GM21528 (cell line): Measurements from ENCODE around the gene TMA7B.

Experiments
- ATAC-seq: cut with Tn5 transposase; IDR thresholded peaks from one replicate; pipeline ENCODE4 v1.9.1; 2021; ENCODE audit warnings: mild to moderate bottlenecking, moderate library complexity; ENCODE audit not compliant: unreplicated experiment, low FRiP score

TMA7B gene

DNA sequence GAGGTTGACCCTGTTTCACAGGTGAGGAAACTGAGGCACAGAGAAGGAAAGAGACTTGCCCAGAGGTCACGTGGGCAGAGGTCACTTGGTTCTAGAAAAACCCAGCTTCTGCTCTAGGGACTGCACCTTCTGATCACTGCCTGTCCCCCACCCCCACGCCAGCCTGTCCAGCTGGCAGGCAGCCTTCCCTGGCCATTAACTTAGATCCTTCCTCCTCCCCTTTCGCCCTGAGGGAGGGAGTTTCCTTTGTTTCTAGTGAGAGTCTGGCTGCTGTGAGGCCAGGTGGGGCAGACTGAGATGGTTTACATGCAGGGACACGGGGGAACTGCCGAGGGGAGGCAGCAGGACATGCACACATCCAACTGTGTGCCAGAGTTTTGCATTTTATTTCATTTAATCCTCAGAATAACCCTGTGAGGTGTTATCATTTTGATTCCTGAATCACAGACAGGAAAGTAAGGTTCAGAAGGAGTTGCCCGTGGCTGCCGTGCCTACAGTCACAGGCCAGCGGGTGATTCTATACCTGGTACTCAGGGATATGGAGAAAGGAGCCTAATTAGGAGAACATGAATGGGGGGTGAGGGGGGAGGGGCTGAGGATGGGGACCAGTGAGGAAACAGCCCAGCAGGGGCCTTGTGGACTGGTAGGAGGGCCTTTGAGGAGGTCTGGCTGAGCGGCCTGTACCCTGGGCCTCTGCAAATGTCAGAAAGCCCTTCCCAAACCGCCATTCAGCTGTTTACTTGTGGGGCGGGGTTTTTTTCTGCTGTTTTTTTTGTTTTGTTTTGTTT, 37.9 kb downstream of the TMA7B start:
- ATAC-seq, result no peak

- no peak for ATAC-seq
Observed at GRCh38 chr22:39999144-39999757, 39.1 kb downstream of the TMA7B start.

DNA sequence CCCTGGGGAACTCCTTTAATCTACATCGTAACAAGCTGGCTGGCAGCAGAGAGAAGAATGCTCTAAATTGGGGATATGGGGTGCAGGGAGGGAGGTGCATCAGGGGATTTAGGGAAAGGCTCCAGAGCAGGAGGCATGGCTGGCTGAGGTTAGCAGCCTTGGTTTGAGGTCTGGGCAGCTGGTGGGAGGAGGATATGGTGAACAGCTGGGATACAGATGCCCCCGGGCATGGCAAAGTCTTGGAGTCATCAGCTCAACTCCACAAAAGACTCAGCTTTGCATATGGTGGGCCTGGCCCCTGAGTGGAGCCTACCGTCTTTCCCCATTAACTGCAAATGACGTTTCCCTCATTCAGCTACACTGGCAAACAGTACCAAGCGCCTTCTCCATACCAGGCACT, 40.0 kb downstream of the TMA7B start:
- no peak for ATAC-seq

GRCh38 chr22:40001106-40001505, 40.9 kb downstream of the TMA7B start:
- no peak for ATAC-seq

- no peak for ATAC-seq
Observed at GRCh38 chr22:40001800-40002577, 41.8 kb downstream of the TMA7B start.

- no peak for ATAC-seq
Observed at GRCh38 chr22:40002935-40003715, 42.9 kb downstream of the TMA7B start.

DNA sequence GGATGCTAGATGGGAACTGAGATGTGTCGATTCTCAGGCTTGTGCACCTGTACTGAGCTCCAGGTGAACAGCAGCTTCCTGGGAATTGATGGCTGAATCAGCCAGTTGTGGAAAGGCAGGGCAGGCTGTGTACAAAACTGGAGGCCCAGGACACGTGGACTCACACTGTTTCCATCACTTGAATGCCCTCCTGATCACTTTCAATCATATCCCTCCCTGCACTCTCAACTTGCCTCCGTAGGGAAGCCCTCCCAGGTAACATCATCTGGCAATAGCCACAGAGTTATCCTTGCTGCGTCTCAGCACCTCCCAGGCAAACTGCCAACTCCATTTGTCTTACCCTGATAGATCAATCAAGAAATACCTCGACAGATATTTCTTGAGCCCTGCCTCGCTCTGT, 44.6 kb downstream of the TMA7B start:
- ATAC-seq, result no peak

DNA sequence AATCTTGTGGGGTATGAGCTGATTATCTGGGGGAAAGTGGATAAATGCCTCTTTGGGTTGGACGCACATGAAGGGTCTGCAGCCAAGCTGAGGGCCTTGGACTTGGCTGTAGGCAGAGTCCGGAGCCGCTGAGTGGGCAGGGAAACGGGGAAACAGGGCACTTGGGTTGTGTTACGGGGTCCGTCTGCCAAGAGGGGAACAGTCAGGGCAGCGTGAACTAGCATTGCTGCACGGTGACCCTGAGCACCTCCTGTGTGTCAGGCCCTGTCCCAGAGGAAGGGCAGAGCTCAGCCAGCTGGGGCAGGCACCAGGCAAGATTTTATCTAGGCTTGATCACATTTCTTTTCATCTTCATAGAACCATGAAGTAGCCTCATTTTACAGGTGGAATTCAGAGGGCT, 46.4 kb downstream of the TMA7B start:
- ATAC-seq, result no peak

GRCh38 chr22:40007853-40008710, 47.9 kb downstream of the TMA7B start:
- ATAC-seq, result no peak

DNA sequence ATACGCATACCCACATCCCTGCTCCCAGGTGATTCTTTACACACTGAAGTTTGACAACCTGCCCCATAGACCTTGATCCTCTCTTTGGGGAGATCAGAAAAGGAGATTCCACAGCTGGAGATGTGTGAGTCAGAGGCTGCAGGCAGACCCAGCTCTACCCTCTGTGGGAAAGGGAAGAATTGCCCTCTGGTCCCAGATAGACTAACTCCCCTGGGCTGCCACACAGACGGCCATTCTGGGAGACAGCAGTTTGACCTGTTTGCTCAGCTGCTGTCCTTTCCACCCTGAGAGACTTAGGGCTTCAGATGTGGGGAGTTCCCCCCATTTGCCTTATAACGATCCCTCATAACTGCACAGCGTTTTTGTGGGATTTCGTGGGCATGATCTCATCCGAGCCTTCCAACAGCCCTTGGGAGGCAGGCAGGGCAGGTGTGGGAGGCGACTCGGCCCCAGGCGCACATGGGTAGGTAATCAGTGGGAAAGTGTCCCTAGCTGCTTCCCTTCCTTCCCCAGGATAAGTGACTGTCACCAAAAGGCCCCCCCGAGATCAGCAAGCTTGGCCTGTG, 48.6 kb downstream of the TMA7B start:
- no peak for ATAC-seq

GRCh38 chr22:40009292-40009774, 49.1 kb downstream of the TMA7B start:
- no peak for ATAC-seq

GRCh38 chr22:40009951-40010671, 49.9 kb downstream of the TMA7B start:
- no peak for ATAC-seq

GRCh38 chr22:40010746-40011145, 50.5 kb downstream of the TMA7B start:
- no peak for ATAC-seq
